Suppressor macrophage (primary cell): Measurements from ENCODE around the gene PDZD11.
"Not testable (repeated sequence)": the region's sequence is repeated elsewhere in the genome, so short reads cannot be mapped to it uniquely, and the experiment has no call there.

Experiments used
- DNase-seq, 4 experiments: peaks; one replicate each; pipeline ENCODE4 v3.0.0-alpha.2; 2020 to 2022

The PDZD11 gene

GRCh38 chrX:70257423-70258288, 32.1 kb downstream of the PDZD11 start:
- peak in 1 of 4 experiments; percentile 2 for DNase-seq

- no peak for DNase-seq
These were observed 34.3 kb downstream of the PDZD11 start for GRCh38 chrX:70255452-70255851.

GRCh38 chrX:70254909-70255308, 34.8 kb downstream of the PDZD11 start:
- no peak for DNase-seq

- no peak for DNase-seq
These were observed 35.7 kb downstream of the PDZD11 start for GRCh38 chrX:70254063-70254400.

GRCh38 chrX:70253377-70254062, 36.2 kb downstream of the PDZD11 start:
- no peak for DNase-seq

DNA sequence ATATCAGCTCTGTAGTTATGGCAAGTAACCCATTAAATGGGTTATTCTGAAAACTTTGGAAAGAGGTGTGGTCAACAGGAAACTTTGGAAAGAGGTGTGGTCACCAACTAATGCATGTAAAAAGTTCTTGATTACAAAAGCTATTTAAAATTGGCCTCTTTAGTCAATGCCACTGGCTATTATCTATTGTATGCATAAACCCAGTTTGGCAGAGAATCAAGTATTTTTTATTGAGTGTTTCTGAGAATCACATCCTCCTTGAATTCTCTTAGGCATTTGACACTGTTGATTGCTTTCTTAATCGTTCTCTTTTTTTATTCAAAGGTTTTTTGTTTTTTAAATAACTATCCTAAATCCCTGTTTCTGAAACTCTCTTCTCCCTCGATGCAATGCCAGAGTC, 37.2 kb downstream of the PDZD11 start:
- no peak for DNase-seq

- DNase-seq, result no peak
These were observed 42.5 kb downstream of the PDZD11 start for GRCh38 chrX:70247252-70247651.

- no peak for DNase-seq
These were observed 44.8 kb downstream of the PDZD11 start for GRCh38 chrX:70244881-70245280.

GRCh38 chrX:70243601-70244000, 46.1 kb downstream of the PDZD11 start:
- DNase-seq, result not testable (repeated sequence)

- no peak for DNase-seq
These were observed 48.2 kb downstream of the PDZD11 start for GRCh38 chrX:70241501-70241900.

- no peak for DNase-seq
These were observed 49.0 kb downstream of the PDZD11 start for GRCh38 chrX:70240751-70241150.
